Endothelial cell of umbilical vein (primary cell): Measurements from ENCODE around the gene CPXM2. TPM values are rescaled to one million over a fixed set of nuclear protein-coding genes. Genes with fewer than 3 reads are reported as not detected.

Source experiments
- BruUV-seq: library from RNA; stranded (reverse); fragments of 400-500 nt; replicated peaks from 2 replicates; lab custom pipeline; 2021; lab: Mats Ljungman, UMichigan
- CTCF ChIA-PET: fragments of 300-600, 350-600 bp; sonication (Branson Sonifier 250); formaldehyde crosslinking; loops from one replicate; lab custom pipeline; 2021; ENCODE audit warnings: antibody characterized with exemption, inconsistent platforms; lab: Charles Lee
- POLR2A ChIA-PET: fragments of 300-600, 350-600 bp; sonication (Branson Sonifier 250); formaldehyde crosslinking; loops from one replicate; lab custom pipeline; 2021; ENCODE audit warnings: antibody characterized with exemption, inconsistent platforms; lab: Charles Lee
- DNase-seq: peaks from one replicate; pipeline ENCODE4 v3.0.0-alpha.2; 2011; ENCODE audit warnings: low read depth, low spot score
- FAIRE-seq: peaks from 2 replicates; lab custom pipeline; 2011; peaks lifted over from hg19 to GRCh38; lab: Jason Lieb, UNC
- H2AFZ ChIP-seq: 2 replicates; pipeline ENCODE4 v1.6.0; 2012; ENCODE audit warnings: low read depth, low read length, control low read depth, inconsistent platforms
- H3K27ac ChIP-seq: 2 replicates; pipeline ENCODE4 v1.5.1; 2011; ENCODE audit warnings: low read depth, mild to moderate bottlenecking, control low read depth, low read length, moderate library complexity; ENCODE audit not compliant: insufficient read depth
- H3K27me3 ChIP-seq, 2 experiments: 2 replicates each; pipeline versions ENCODE4 v1.6.0 to v1.6.1; 2011; ENCODE audit warnings: low read length in 2 of 2, mixed read lengths in 1 of 2; ENCODE audit not compliant: control insufficient read depth in 2 of 2, insufficient read depth in 2 of 2
- H3K36me3 ChIP-seq, 2 experiments: 2 replicates in 1 of 2; 3 replicates in 1 of 2; pipeline ENCODE4 v1.5.1; 2011; ENCODE audit warnings: low read length in 2 of 2, mild to moderate bottlenecking in 1 of 2, moderate library complexity in 1 of 2; ENCODE audit not compliant: control insufficient read depth in 2 of 2, insufficient read depth in 2 of 2; ENCODE audit errors: extremely low read depth in 1 of 2
- H3K4me1 ChIP-seq: 3 replicates; pipeline ENCODE4 v1.5.1; 2011; ENCODE audit warnings: mild to moderate bottlenecking, low read length; ENCODE audit not compliant: control insufficient read depth, insufficient read depth; ENCODE audit errors: extremely low read depth
- H3K4me2 ChIP-seq: 2 replicates; pipeline ENCODE4 v1.6.1; 2011; ENCODE audit warnings: low read length, control low read depth, mixed read lengths; ENCODE audit not compliant: insufficient read depth
- H3K4me3 ChIP-seq, 3 experiments: fragments of 200-600 bp in 1 of 3; sonication (generic), shearing (Covaris generic) in 1 of 3; replicated peaks in 1 of 3; 2 replicates each; pipeline ENCODE4 v1.5.1; 2011 to 2016; ENCODE audit warnings: control low read depth in 3 of 3, low read length in 3 of 3, mild to moderate bottlenecking in 2 of 3, inconsistent platforms in 1 of 3, low read depth in 1 of 3, moderate library complexity in 1 of 3; ENCODE audit not compliant: insufficient read depth in 1 of 3
- H3K79me2 ChIP-seq: 2 replicates; pipeline ENCODE4 v1.6.0; 2012; ENCODE audit warnings: low read length, inconsistent platforms; ENCODE audit not compliant: control insufficient read depth, insufficient read depth
- H3K9ac ChIP-seq: replicated peaks from 2 replicates; pipeline ENCODE3; 2011; ENCODE audit warnings: low read length, control low read depth; ENCODE audit not compliant: insufficient read depth; ENCODE audit errors: extremely low read depth
- H3K9me1 ChIP-seq: replicated peaks from 3 replicates; pipeline ENCODE4 v1.6.0; 2011; ENCODE audit warnings: mild to moderate bottlenecking, low read length; ENCODE audit not compliant: control insufficient read depth, insufficient read depth; ENCODE audit errors: extremely low read depth
- H3K9me3 ChIP-seq: replicated peaks from 2 replicates; pipeline ENCODE4 v1.5.1; 2012; ENCODE audit warnings: low read length, inconsistent platforms; ENCODE audit not compliant: control insufficient read depth, insufficient read depth
- H4K20me1 ChIP-seq: replicated peaks from 2 replicates; pipeline ENCODE3; 2011; ENCODE audit warnings: mild to moderate bottlenecking, low read length; ENCODE audit not compliant: control insufficient read depth, insufficient read depth; ENCODE audit errors: extremely low read depth
- CTCF ChIP-seq, 2 donors: IDR thresholded peaks; 1 replicate in 1 of 2; 2 replicates in 1 of 2; pipeline ENCODE4 v1.5.1; 2011; ENCODE audit warnings: low read length in 2 of 2, mild to moderate bottlenecking in 2 of 2, moderate library complexity in 2 of 2, control low read depth in 1 of 2, inconsistent platforms in 1 of 2, low read depth in 1 of 2; ENCODE audit not compliant: insufficient read depth in 1 of 2; ENCODE audit errors: extremely low read depth in 1 of 2
- EZH2 ChIP-seq: IDR thresholded peaks from 2 replicates; pipeline ENCODE4 v1.6.1; 2012; ENCODE audit warnings: borderline replicate concordance, low read depth, mild to moderate bottlenecking, moderate library complexity, low read length, inconsistent platforms; ENCODE audit not compliant: severe bottlenecking
- FOS ChIP-seq: IDR thresholded peaks from 2 replicates; pipeline ENCODE4 v1.6.1; 2011; ENCODE audit warnings: mild to moderate bottlenecking, low read length, moderate library complexity, borderline replicate concordance; ENCODE audit not compliant: insufficient read depth
- GATA2 ChIP-seq: IDR thresholded peaks from 2 replicates; pipeline ENCODE4 v1.7.0; 2011; ENCODE audit warnings: low read depth, mild to moderate bottlenecking, moderate library complexity, mixed read lengths, low read length; ENCODE audit not compliant: insufficient read length, insufficient read depth
- JUN ChIP-seq: IDR thresholded peaks from 2 replicates; pipeline ENCODE4 v1.6.1; 2011; ENCODE audit warnings: borderline replicate concordance, low read depth; ENCODE audit not compliant: insufficient read length, insufficient read depth
- MAX ChIP-seq: IDR thresholded peaks from 2 replicates; pipeline ENCODE4 v1.6.1; 2011; ENCODE audit not compliant: insufficient read depth, insufficient read length
- MYC ChIP-seq: IDR thresholded peaks from one replicate; pipeline ENCODE4 v1.6.1; 2011; ENCODE audit warnings: mild to moderate bottlenecking, low read depth, low read length
- POLR2A ChIP-seq: IDR thresholded peaks from 2 replicates; pipeline ENCODE4 v1.6.1; 2012; ENCODE audit warnings: low read depth, mild to moderate bottlenecking, control low read depth, low read length
- POLR2AphosphoS5 ChIP-seq: IDR thresholded peaks from 2 replicates; pipeline ENCODE4 v1.6.1; 2012; ENCODE audit warnings: low read depth, mild to moderate bottlenecking, control low read depth, low read length, moderate library complexity; ENCODE audit not compliant: insufficient read depth
- dilution Hi-C: fragments of 300-500 bp; cut with MboI; formaldehyde crosslinking; loops from one replicate; pipeline ENCODE4 v1.15.0; 2019; ENCODE audit warnings: low sequenced_read_pairs; ENCODE audit not compliant: extremely low pct_ligation_motif_present
- intact Hi-C: fragments of 100-400 bp; cut with micrococcal nuclease; formaldehyde crosslinking; loops from one replicate; pipeline ENCODE4 v1.10.0; 2022
- polyA plus RNA-seq, 4 experiments: library from polyadenylated mRNA; depleted of rRNA in 3 of 4; stranded (reverse) in 3 of 4; unstranded in 1 of 4; fragments of >200 nt; gene quantifications; 2 replicates each; pipeline versions ENCODE4 v1.2.1 to v1.2.3, GENCODE V29; 2011 to 2012; ENCODE audit warnings: missing spikeins in 1 of 4
- total RNA-seq: library from RNA; stranded (reverse); gene quantifications from 2 replicates; pipeline ENCODE4 v1.2.3, GENCODE V29; 2021

CPXM2 gene
- total and polyA plus RNA-seq, 2 donors (not counting 3 experiments of a cell fraction or from before 2014, with no cell fraction given), result 1.8 to 2.7 TPM

- FAIRE-seq, result no peak
- Histone ChIP-seq H3K4me3 (no peak overlapping the region), H3K27ac (no peak overlapping the region), H3K9ac (no peak overlapping the region), H3K27me3 (no peaks in the 10 kb centered on the region), H3K4me2 (no peak overlapping the region), H2AFZ (no peak overlapping the region), H3K4me1 (no peaks in the 10 kb centered on the region), H3K79me2 (no peaks in the 10 kb centered on the region), H3K9me1 (no peaks in the 10 kb centered on the region), H4K20me1 (no peaks in the 10 kb centered on the region), H3K9me3 (no peaks in the 10 kb centered on the region), H3K36me3 (no peaks in the 10 kb centered on the region)
- no peak for DNase-seq
- ChIA-PET CTCF (no interaction called here), POLR2A (no interaction called here)
- intact Hi-C loops (no loop called here), dilution Hi-C loops (no loop called here)
- no TSS peak for BruUV-seq
- no peak for TF ChIP-seq FOS
- TF ChIP-seq POLR2AphosphoS5, result no peak
- no peak for TF ChIP-seq EZH2
- TF ChIP-seq POLR2A, result no peak
- no peak for TF ChIP-seq GATA2
- TF ChIP-seq MYC, result no peak
- no peak for TF ChIP-seq MAX
- no peak for TF ChIP-seq CTCF (IDR thresholded peaks at IDR 0.05; ENCODE audit: extremely low read depth in 1 of 2, insufficient read depth in 1 of 2, low read depth in 1 of 2, low read length in 2 of 2)
- no peak for TF ChIP-seq JUN
Measured at GRCh38 chr10:123786896-123787295, 104.7 kb downstream of the CPXM2 start.
